G401.6 (cell line): ENCODE measurements around the gene FAM83C.
A peak's percentile ranks its signal among the peaks of the same experiment; 100 is the strongest.

Experiments used
- FAIRE-seq: peaks from 2 replicates; lab custom pipeline; 2012; peaks lifted over from hg19 to GRCh38; lab: Jason Lieb, UNC

The FAM83C gene

DNA sequence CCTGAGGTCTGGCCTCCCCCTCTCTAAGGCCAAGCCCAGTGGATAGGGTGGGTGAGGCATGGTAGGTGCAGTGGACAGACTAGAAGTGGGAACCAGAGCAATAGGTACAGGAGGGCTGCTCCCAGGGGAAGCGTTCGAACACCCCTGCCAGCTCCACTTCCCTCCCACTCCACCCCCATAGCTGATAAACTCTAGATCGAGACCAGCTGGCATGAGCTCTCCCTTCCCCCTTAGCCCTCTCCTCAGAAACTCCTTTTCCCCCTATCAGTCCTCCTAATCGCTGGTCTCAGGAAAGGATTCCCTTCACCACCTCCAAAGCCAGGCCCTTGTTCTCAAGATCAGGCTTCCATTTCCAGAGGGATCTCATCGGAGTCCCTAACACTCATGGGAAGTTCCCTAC lies 6.0 kb upstream of the FAM83C start:
- no peak for FAIRE-seq

DNA sequence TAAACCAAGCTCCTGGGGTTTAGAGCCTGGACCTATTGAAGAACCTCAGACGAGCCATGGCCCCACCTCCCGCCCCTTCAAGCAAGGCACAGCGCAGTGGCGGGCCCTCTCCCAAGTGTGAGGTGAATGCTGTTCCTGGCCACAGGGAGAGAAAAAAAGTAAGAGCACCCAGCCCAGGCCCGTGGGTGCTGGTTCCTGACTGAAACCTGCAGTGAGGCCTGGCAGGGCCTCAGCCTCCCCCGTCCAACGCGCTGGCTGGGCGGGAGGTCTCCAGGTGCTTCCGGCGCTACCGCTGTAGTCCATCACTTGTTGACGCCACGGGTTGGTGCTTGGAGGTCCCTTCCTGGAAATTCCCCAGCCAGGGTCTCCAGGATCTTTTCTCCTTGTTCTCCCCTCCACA lies 5.5 kb upstream of the FAM83C start:
- FAIRE-seq = no peak

DNA sequence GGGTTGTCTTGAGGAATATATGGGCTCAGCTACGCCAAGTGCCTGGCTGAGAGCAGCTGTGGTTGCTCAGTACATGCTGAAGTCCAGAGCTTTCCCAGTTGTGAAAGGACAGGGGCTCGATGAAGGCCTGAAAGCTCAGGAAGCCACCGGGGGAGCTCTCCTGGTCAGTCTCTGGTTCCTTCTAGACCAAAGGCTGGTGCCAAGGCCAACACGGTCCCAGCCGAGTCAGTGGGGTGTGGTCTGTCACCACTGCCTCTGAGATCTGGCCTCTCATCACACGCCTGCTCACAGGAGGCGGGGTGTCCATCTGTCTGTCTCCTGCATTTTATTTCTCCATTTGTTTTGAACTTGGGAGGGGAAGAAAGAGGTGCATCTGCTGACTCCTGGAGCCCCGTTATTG lies 4.9 kb upstream of the FAM83C start:
- no peak for FAIRE-seq

DNA sequence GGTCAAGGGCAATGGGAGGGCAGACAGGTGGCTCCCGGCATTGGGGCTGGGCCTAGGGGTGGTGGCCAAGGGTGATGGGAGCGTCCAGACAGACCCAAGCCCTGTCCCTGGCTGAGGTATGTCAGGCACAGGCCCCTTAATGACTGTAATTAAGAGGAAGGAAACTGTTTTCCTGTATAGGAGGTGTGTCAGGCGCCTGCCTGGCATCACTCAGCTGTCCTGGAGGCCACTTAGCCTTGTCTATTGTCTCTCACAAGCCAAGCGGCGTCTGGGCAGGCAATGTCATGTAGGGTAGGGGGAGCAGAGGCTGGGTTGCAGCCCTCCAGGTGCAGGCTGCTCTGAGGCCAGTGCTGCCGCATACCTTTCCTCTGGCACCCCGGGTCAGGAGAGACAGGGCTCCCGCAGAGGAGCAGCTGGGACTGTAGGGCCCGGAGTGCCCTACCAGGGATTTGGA lies 3.9 kb upstream of the FAM83C start:
- no peak for FAIRE-seq

DNA sequence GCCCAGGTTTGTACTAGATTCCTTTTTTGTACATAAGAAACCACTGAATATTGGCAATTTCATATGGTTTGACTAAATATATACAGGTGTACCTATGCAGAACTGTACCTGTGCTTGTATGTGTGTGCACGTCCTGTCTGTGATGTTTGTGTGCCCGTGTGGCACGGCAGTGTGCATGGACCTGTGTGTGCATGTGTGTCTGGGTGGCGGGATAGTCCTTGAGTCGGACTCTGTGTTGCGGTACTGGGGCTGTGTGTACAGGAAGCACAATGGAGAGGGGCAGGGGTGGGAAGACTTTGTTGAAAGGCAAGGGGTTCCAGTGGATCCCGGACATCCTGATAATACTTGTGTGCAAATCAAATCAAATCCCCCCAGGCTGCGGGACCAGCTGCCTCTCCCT lies 3.4 kb upstream of the FAM83C start:
- no peak for FAIRE-seq

DNA sequence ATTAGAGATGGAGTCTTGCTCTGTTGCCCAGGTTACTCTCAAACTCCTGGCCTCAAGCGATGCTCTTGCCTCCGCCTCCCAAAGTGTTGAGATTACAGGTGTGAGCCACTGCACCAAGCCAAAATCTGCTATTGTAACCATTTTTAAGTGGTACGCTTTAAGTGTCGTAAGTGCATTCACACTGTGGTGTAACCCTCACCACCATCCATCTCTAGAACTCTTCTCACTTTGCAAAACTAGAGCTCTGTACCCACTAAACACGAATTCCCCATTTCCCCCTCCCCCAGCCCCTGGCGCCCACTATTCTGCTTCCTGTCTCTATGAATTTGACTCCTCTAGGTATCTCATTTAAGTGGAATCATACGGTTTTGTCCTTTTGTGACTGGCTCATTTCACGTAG lies 2.8 kb upstream of the FAM83C start:
- no peak for FAIRE-seq

DNA sequence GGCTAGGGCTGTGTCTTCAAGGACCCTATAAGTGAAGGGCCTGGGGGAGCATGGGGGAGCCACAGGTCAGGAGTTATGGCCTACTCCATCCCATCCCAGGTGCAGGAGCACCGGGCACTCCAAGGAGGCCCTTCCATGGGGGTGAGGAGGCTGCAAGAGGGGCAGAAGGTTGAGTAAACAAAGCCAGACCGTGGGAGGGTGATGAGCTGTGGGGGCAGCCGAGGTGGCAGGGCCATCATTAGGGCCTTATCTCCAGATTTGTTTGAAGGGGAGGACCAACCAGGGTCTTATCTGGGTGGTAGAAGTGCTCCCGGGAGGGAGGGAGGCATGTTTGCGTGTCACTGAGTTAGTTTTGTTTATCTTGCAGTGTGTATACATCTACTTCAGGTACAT lies 2.1 kb upstream of the FAM83C start:
- FAIRE-seq = no peak

DNA sequence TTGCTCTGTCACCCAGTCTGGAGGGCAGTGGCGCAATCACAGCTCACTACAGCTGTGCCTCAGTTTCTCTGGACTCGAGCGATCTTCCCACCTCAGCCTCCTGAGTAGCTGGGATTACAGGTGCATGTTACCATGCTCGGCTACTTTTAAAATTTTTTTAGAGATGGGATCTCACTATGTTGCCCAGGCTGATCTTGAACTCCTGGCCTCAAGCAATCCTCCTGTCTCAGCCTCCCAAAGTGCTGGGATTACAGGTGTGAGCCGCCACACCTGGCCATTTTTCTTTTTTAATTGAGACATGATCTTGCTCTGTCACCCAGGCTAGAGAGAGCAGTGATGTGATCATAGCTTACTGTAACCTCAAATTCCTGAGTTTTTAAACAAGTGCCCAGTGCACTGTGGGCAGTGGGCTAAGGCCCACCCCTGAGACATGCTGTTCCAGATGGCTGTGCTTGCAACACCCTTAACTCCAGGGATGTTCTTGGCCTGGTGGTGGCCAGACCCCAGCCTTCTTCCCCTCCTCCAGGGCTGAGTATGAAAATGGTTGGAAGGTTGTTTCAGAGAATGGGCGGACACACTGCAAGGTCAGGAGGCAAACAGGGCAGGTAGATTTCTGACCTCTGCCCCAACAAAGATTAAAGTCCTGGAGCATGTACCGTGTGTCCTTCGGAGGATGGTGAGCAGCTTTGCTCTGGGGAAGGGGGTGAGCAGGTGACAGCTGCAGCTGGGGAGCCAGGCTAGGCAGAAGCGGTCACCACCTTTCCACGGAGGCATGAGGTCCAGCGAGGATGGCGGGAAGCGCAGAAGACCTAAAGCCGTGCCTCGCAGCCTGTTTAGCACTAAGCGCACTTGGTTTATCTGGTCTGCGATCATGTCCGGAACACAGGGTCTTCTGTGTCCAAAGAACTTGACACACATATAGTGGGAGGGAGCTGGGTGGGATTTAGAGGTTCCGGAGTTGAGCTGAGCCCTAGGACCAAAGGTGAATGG lies 1.4 kb upstream of the FAM83C start:
- no peak for FAIRE-seq

DNA sequence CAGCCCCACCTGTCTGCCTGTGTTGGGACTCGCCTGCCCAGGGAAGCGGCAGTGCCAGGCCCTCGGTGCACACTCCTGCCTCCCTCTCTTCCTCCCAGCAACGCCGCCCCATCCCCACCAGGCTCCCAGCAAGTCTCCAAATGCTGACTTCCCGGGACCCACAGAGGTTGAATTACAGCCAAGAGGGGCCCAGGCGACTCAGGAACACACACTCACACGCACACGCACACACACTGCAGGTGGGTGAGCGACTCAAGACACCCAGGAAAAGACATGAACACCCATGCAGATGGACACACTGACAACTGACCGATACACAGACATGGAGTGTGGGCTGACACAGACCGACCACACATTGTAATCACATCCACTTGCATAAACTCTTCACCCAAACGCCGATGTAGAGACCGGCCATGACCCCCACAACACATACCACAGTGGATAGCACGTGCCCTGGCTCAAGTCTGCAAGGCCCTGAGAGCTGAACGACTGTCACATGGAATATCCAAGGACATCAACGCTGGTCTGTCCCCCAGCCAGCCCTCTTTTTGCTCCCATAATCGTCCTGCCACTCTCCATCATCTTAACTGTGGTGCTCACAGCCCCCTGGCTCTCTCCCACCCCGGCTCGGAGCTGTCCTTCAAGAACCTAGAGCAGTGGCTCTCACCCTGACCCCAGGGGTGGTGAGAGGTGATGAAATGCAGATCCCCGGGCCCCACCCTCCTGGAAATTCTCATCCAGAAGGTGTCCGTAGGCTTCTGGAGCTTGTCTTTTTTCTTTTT lies 470 bp upstream of the FAM83C start:
- no peak for FAIRE-seq

DNA sequence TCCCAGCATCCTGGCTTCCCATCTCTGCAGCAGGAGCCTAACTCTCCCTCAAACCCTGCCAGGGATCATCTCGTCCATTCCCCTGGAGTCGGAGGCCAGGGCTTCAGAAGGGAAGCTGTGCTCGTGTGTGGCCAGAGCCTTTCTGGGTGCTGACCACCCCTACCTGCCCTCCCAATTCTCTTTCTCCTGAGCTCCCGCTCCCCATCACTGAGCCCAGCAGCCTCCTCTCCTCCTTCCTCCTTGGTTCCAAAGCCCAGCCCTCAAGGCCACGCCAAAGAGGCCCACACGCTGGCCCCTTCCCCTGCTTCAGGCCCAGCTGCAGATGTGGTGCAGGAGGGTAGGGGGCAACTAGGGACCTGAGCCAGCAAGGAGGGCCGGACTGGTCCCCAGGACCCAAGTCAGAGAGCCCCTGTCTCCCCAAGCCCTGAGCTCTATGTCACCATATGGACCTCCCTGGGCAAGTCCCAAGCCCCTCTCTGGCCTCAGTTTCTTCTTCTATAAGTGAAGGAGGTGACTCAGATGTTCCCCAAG lies 1.3 kb downstream of the FAM83C start:
- FAIRE-seq = no peak

DNA sequence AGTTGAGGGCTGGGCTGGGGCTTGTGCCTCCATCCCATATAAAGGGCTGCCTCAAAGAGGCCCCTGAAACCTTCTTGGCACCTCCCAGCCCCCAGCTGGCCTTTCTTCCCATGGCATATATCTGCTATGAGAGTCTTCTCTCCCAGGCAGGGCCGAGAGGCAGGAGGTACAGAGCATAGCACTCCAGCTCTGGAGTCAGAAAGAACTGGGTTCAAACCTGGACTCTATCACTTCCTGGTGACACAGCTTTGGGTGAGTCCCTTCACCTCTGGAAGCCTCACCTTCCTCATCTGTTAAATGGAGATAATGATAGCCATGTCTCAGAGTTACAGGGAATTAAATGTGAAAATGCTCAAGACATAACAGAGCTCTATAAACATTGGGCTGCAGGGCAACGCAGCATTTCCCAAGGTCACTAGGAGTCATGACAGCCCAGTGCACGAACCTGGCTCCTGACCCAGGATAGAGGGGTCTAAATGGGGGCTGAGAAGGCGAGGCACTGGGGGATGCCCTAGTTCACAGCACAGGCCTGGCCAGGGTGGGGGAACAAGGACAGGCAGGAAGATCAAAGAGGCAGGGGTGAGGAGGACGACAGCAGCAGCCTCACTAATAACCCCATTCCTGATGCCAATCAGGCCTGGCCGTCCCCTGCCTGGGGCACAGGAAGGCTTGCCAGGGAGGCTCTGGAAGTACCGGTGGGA lies 1.9 kb downstream of the FAM83C start:
- FAIRE-seq = no peak

DNA sequence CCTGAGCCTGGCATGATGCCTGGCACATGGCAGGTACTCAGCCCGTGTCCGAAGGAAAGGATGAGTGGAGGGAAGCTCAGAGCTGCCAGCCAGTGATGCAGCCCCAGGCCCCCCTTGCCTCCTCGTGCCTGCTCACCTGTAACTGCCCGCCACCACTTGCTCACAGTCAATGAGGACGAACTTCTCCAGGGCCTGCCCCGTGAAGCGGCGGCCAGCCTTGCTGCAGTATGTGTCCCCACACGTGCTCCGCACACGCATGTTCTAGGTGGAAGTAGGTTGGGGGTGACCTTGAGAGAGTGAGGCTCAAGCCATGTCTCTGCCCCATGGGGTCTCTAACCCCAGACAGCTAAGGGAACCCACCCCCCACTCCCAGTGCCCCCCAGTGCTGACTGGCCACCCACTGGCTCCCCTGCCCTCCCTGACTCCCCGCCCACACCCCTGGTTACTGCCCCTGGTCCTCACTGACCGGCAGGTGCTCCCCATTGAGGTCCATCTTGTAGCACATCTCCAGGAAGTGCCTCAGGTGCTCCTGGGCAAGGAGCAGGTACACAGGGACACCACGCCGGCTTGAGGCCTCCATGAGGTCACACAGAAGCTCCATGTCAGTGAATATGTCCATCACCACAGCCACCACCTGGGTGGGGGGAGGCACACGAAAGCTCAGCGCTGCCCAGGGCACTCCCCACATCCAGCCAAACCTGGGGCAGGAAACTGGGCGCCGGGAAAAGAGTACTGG lies 3.7 kb downstream of the FAM83C start:
- FAIRE-seq = no peak

DNA sequence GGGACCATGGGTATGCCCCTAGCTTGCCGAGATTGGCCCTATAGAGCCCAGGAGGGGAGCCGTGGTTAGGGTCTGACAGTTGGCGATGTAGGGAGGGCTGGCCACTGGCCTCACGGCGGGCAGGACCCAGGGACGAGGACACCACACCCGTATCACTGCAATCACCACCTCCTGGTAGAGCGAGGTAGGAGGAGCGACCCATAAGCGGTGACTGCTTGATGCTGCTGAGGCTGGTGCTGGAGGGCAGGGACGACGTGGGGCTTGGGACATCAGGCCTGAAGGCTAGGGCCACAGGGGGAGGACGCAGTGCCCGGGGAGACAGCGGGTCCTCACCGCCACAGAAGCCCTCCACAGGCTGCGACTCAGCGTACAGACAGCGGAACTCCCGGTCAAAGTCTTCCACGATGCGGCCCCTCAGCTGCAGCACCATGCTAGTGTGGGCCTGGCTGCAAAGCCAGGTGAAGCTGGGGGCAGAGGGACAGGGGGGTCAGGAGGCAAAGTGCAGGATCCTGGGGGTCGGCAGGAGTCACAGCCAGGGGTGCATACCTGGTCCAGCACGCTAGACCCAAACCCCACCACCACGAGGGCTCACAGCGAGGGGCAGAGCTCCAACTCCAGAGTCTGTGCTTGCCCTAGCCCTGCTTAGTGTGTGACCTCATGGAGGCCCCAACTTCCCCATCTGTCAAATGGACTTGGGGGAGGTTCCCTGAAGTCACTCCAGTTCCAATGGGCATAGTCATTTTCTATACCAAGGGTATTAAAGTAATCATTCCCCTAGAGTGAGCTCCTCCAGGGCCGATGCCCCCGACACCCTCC lies 4.5 kb downstream of the FAM83C start:
- no peak for FAIRE-seq

DNA sequence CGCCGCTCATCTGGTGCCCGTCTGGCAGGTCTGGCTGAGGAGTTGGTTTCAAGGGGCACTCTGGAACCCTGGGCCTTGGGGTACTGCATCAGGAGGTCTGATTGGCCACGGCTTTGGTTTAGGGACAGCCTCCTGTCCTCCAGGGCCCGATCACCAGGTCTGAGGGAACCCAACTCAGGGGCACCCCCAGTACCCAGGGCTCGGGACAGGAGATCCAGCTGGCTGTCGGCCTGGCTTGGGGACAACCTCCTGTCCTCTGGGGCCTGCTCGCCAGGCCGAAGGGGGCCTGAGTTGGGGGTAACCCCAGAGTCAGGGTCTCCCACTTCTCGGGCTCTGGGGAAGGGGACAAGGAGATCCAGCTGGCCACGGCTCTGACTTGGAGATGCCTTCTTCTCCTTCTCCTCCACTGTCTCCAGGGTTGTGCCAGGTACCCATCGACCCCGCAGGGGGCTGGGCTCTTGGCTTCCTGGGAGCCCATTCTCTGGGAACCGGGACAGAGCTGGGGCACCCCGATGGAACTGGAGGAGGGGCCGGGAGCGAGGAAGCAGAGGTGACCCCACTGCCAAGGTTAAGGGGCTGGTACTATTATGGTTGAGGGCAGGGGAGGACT lies 5.2 kb downstream of the FAM83C start:
- no peak for FAIRE-seq

DNA sequence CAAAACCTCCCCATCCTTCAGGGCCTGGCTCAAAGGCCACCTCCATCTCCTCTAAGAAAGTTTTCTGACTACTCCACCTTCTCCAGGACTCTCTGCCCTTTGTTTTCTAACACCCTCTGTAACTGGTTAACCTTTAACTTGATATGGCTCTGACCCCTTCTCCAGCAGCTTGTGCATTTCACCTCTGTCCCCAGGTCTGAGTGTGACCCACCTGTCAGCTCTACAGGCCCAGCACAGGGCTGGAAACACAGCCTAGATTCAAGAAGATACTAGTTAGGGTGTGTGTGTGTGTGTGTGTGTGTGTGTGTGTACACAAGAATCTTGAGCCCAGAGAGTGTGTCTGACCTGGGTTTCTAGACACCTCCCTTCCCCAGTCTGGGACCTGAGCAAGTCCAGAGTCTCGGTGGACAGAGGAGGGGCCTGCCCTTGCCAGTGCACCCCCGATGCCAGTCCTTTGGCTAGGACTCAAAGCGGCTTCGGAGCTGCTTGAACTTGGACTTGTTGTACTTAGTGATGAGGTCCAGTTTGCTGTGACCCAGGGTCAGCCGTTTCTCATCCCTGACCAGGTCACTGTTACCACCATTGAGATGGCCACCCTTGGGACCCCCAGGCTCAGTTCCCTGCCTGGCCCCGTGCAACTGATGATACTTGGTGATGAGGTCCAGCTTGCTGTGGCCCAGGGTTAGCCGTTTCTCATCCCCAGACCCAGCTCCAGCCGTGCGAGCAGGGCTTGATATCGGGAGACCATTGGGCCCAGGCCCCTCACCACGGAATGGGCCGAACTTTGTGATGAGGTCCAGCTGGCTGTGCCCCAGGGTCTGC lies 5.9 kb downstream of the FAM83C start:
- no peak for FAIRE-seq

DNA sequence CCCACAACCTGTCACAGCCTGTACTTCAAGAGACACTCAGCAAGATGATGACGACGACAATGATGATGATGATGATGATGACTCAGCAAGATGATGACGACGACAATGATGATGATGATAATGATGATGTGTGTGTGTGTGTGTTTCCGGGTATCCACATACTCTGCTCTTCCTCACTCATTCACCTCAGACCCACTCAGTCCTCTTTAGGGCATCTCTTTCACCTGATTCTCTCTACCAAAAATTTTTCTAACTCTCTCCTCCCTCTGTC lies 6.5 kb downstream of the FAM83C start:
- no peak for FAIRE-seq

DNA sequence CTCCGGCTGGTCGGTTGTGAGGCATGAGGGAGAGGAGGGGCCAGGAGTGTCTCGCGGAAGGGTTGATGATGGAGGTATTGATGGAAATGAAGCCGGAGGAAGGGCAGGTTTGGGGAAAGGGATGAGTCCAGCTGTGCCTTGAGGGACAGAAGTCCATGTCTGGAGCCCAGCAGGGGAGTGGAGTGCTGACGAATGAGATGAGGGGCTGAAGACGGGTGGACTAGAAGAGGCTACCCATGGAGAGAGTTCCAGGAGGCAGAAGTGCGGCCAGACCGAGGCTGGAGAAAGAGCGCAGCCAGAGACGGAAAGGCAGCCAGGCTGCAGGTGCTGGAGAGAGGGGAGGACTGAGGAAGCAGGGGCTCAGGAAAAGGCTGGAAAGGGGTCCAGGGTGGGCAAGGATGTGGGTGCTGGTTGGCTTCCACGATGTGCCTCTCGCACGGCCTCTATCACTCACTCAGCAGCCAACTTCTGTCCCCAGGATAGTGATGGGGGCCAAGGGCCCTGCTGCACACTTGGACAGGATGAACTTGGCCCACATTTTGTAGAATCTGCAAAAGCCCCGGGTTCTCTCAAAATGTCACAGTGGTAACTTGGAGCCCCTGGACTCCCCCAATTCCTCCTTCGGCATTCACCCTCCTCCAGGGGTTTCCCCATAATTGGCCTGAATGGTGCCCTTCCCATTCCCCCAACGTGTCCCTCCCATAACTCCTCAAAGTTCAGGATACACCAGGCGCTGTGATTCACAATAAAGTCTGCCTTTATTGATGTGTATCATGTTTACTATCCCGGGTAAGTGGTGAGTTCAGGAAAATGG lies 7.0 kb downstream of the FAM83C start:
- FAIRE-seq = no peak

DNA sequence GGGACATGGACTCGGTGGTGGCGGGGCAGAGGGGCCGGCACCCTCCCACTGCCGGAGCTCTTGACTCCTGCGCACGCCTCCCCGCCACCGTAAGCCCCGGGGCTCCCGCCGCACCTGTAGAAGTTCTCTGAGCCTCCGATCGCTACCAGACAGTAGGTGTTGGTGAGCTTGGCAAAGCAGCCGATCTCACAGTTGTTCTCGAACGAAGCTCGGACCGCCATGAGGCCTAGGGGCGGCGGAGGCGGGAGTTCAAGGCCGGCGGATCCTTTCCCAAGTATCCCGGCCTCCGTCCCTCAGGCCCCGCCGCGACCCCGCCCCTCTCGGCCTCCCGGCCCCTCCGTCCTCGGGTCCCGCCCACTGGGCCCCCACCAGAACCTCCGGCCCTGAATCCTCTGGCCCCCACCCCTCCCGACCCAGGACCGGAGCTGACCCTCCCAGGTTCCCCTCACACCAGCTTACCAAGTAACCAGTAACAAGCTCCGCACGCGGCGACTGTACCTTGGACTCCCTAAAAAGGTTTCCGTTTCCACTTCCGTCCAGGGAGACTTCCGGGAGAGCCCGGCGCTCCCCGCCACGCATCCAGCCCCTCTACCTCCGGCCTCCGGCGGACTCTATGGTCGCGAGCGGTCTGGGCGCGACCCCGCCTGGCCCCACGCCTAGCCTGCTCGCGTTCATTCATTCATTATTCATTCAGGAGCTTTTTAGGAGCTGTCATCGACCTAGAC lies 7.8 kb downstream of the FAM83C start, which contains the start of gene EIF6:
EIF6 (minus strand) TSS at position 506 of the 725 bp plus-strand sequence; CDS start at position 221, 285 bp downstream.
- peak; percentile 91 for FAIRE-seq
